GM12878 (cell line): ENCODE results near the gene ARID1A. TPM values are rescaled to one million over a fixed set of nuclear protein-coding genes. Genes with fewer than 3 reads are reported as not detected.

ENCODE experiments used
- BCLAF1 ChIP-seq: fragments of 450-650 bp; IDR thresholded peaks from 2 replicates; pipeline ENCODE4 v1.6.1; 2017; ENCODE audit warnings: antibody characterized with exemption, mild to moderate bottlenecking, moderate library complexity
- CBFB ChIP-seq: IDR thresholded peaks from 2 replicates; pipeline ENCODE4 v1.6.1; 2016; ENCODE audit warnings: antibody characterized with exemption, low read depth
- CREM ChIP-seq: IDR thresholded peaks from 2 replicates; pipeline ENCODE4 v1.6.1; 2014; ENCODE audit warnings: antibody characterized with exemption, low read depth
- EP300 ChIP-seq, 2 experiments: fragments of 150-350 bp in 1 of 2; IDR thresholded peaks; 2 replicates each; pipeline ENCODE4 v1.6.1; 2011 to 2012; ENCODE audit warnings: low read depth in 2 of 2, low read length in 2 of 2, borderline replicate concordance in 1 of 2, improper control_type of control experiment in 1 of 2, inconsistent platforms in 1 of 2; ENCODE audit not compliant: control insufficient read depth in 1 of 2
- GATAD2B ChIP-seq: fragments of 450-650 bp; conservative IDR thresholded peaks from 2 replicates; pipeline ENCODE4 v1.6.1; 2017; ENCODE audit warnings: low read depth, mild to moderate bottlenecking, moderate library complexity
- JUNB ChIP-seq: IDR thresholded peaks from 2 replicates; pipeline ENCODE4 v1.6.1; 2016; ENCODE audit warnings: antibody characterized with exemption, mild to moderate bottlenecking
- NFYB ChIP-seq: IDR thresholded peaks from 2 replicates; pipeline ENCODE4 v1.6.1; 2011; ENCODE audit warnings: low read depth, mild to moderate bottlenecking, low read length, improper control_type of control experiment, moderate library complexity; ENCODE audit not compliant: insufficient read depth
- NR2F1 ChIP-seq: fragments of 450-650 bp; conservative IDR thresholded peaks from 2 replicates; pipeline ENCODE4 v1.6.1; 2017; ENCODE audit warnings: mild to moderate bottlenecking
- RELB ChIP-seq: fragments of 450-650 bp; IDR thresholded peaks from 2 replicates; pipeline ENCODE4 v1.6.1; 2017; ENCODE audit warnings: low read depth, mild to moderate bottlenecking, moderate library complexity
- SMARCA5 ChIP-seq: fragments of 450-650 bp; IDR thresholded peaks from 2 replicates; pipeline ENCODE4 v1.6.1; 2017; ENCODE audit warnings: mild to moderate bottlenecking
- TARDBP ChIP-seq: IDR thresholded peaks from 2 replicates; pipeline ENCODE4 v1.6.1; 2016; ENCODE audit warnings: borderline replicate concordance
- USF1 ChIP-seq: IDR thresholded peaks from 2 replicates; pipeline ENCODE4 v1.6.1; 2011; ENCODE audit warnings: borderline replicate concordance, low read depth, mild to moderate bottlenecking, moderate library complexity, mixed read lengths, low read length; ENCODE audit not compliant: insufficient read depth; ENCODE audit errors: extremely low read length
- ZBED1 ChIP-seq: IDR thresholded peaks from 2 replicates; pipeline ENCODE4 v1.6.1; 2016; ENCODE audit warnings: borderline replicate concordance
- ZBTB11 ChIP-seq: fragments of 450-650 bp; formaldehyde crosslinking; IDR thresholded peaks from 2 replicates; pipeline ENCODE4 v1.5.0; 2022; ENCODE audit warnings: mild to moderate bottlenecking, missing genetic modification characterization
- ZBTB40 ChIP-seq: fragments of 450-650 bp; IDR thresholded peaks from 2 replicates; pipeline ENCODE4 v1.6.1; 2016; ENCODE audit warnings: mild to moderate bottlenecking, moderate library complexity, borderline replicate concordance
- polyA plus RNA-seq, 11 experiments: library from polyadenylated mRNA; depleted of rRNA in 4 of 11; unstranded in 6 of 11; stranded (reverse) in 5 of 11; fragments of >200 nt; fragmentation: Nextera tagmentation in 4 of 11; fragmentation: Illumina TruSeq in 1 of 11; extraction: Ambion mirVana in 4 of 11; extraction: Trizol in 1 of 11; gene quantifications; 1 replicate in 1 of 11; 2 replicates in 10 of 11; pipeline versions ENCODE4 v1.2.1 to v1.2.3, GENCODE V29; 2011 to 2016; ENCODE audit warnings: inconsistent platforms in 2 of 11, missing spikeins in 2 of 11, low read depth in 1 of 11
- total RNA-seq, 4 experiments: library from RNA; depleted of rRNA in 3 of 4; stranded (reverse); fragments of >200 nt in 3 of 4; fragmentation: Illumina TruSeq in 1 of 4; extraction: Trizol in 1 of 4; gene quantifications; 2 replicates each; pipeline versions ENCODE4 v1.2.1 to v1.2.3, GENCODE V29; 2013 to 2021

ARID1A gene
- total and polyA plus RNA-seq, 10 of the 15 experiments (the other 5 are each of a cell fraction or from before 2014, with no cell fraction given) = 10.0 to 98.0 (median 23.5) TPM

- TF ChIP-seq ZBTB11 (CRISPR knock-in tag) = no peak
- peak; percentile 49 for TF ChIP-seq JUNB
- peak; percentile 70 for TF ChIP-seq NR2F1
- TF ChIP-seq NFYB = no peak
- TF ChIP-seq USF1 = no peak
- TF ChIP-seq GATAD2B = no peak; the same call in 1 of the 2 replicates
- TF ChIP-seq ZBTB40 = peak; percentile 82
- no peak for TF ChIP-seq BCLAF1
- TF ChIP-seq CBFB = peak; percentile 21; the same call in 1 of the 2 replicates
- TF ChIP-seq TARDBP = 0 out of 2 replicates have a peak, but pooled peaks have one; percentile 45
- TF ChIP-seq SMARCA5 = 0 out of 2 replicates have a peak, but pooled peaks have one; percentile 6
- TF ChIP-seq RELB = peak; percentile 99
- TF ChIP-seq CREM = peak; percentile 62; the same call in 1 of the 2 replicates
- TF ChIP-seq ZBED1 = no peak
- no peak for TF ChIP-seq EP300 (IDR thresholded peaks at IDR 0.05; ENCODE audit: borderline replicate concordance in 1 of 2, control insufficient read depth in 1 of 2, low read depth in 2 of 2, low read length in 2 of 2)
These were observed 3.5 kb upstream of the ARID1A start (continued) for GRCh38 chr1:26692211-26692792.
